WTC11 (cell line): ENCODE data around the gene AOX1.

Experiments used
- AFF4 ChIP-seq: sonication (generic); formaldehyde crosslinking; IDR thresholded peaks from 2 replicates; pipeline ENCODE4 v1.8.1; 2023; ENCODE audit warnings: mild to moderate bottlenecking, missing genetic modification reagents, borderline replicate concordance
- ATF2 ChIP-seq: sonication (generic); formaldehyde crosslinking; IDR thresholded peaks from 2 replicates; pipeline ENCODE4 v1.8.1; 2022; ENCODE audit warnings: low read depth, missing genetic modification reagents, borderline replicate concordance
- CTCF ChIP-seq: fragments of 200-600 bp; IDR thresholded peaks from 2 replicates; pipeline ENCODE4 v1.8.0; 2022; ENCODE audit warnings: antibody characterized with exemption
- KAT7 ChIP-seq: sonication (generic); formaldehyde crosslinking; IDR thresholded peaks from 2 replicates; pipeline ENCODE4 v1.8.1; 2023; ENCODE audit warnings: missing genetic modification reagents, mild to moderate bottlenecking, borderline replicate concordance
- MAX ChIP-seq: sonication (generic); formaldehyde crosslinking; IDR thresholded peaks from 2 replicates; pipeline ENCODE4 v1.8.0; 2022; ENCODE audit warnings: mild to moderate bottlenecking, missing genetic modification reagents
- NR3C1 ChIP-seq: sonication (generic); formaldehyde crosslinking; conservative IDR thresholded peaks from 2 replicates; pipeline ENCODE4 v1.8.1; 2023; ENCODE audit warnings: low read depth, mild to moderate bottlenecking, missing genetic modification reagents
- PREB ChIP-seq: sonication (generic); formaldehyde crosslinking; IDR thresholded peaks from 2 replicates; pipeline ENCODE4 v1.8.1; 2022; ENCODE audit warnings: mild to moderate bottlenecking, missing genetic modification reagents, moderate library complexity, borderline replicate concordance
- STAT6 ChIP-seq: sonication (generic); formaldehyde crosslinking; conservative IDR thresholded peaks from 2 replicates; pipeline ENCODE4 v1.8.1; 2023; ENCODE audit warnings: mild to moderate bottlenecking, low read depth, missing genetic modification reagents, moderate library complexity
- ZNF281 ChIP-seq: sonication (generic); formaldehyde crosslinking; IDR thresholded peaks from 2 replicates; pipeline ENCODE4 v1.8.0; 2023; ENCODE audit warnings: mild to moderate bottlenecking, missing genetic modification reagents

- TF ChIP-seq CTCF (no peak), PREB (CRISPR knock-in tag) (no peak), KAT7 (CRISPR knock-in tag) (no peak), AFF4 (no peak), ATF2 (CRISPR knock-in tag) (no peak), NR3C1 (CRISPR knock-in tag) (no peak), ZNF281 (CRISPR knock-in tag) (no peak), MAX (CRISPR knock-in tag) (no peak), STAT6 (CRISPR knock-in tag) (no peak)
These were observed 49.4 kb downstream of the AOX1 start for GRCh38 chr2:200635251-200635650.
